ENCODE measurements around the gene ZBTB20. TPM values are rescaled to one million over a fixed set of nuclear protein-coding genes. Genes with fewer than 3 reads are reported as not detected.

ZBTB20 gene
- total and polyA plus RNA-seq, 2 donors from 2014 or later = 0.99 to 142 TPM

DNA sequence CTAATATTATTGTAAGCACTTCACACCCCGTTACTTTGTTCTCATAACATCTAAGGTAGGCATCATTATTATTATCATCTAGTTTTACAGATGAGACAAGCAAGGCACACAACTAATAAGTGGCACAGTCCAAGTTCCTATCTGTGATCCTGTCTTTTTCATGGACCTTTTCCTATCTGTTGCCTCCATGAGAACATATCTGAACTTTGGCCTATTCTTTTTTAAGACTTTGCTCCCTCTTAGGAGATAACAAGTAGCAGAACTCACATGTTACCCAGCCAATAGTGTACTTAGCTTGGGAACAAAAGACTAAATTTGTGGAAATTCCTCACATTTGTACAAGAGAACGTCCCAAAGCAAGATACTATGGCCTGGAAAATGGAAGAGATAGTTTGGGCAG is 680.8 kb downstream of the ZBTB20 start:
- no peaks in the 10 kb centered on the region for H3K36me3 ChIP-seq (ENCODE audit: control insufficient read depth in 2 of 3, insufficient read depth in 3 of 3, low read length in 3 of 3)
- DNase-seq = no peak
- no peak overlapping the region for H3K27ac ChIP-seq (ENCODE audit: low read depth in 2 of 2, low read length in 2 of 2)
- no peaks in the 10 kb centered on the region for H3K9me3 ChIP-seq (ENCODE audit: control insufficient read depth in 2 of 3, insufficient read depth in 1 of 3, low read length in 3 of 3)
- H3K27me3 ChIP-seq (ENCODE audit: control insufficient read depth, insufficient read depth, low read length) = no peaks in the 10 kb centered on the region
- no peak overlapping the region for H3K9ac ChIP-seq (ENCODE audit: low read length in 3 of 3)
- FAIRE-seq = no peak
- no peak overlapping the region for H3K4me3 ChIP-seq (ENCODE audit: low read length in 3 of 3)
- intact Hi-C loops (cut with DNase I) = no loop called here
- peaks cover 0 to 3% (median 0%) of the 10 kb centered on the region in 3 donors for H3K4me1 ChIP-seq (ENCODE audit: control insufficient read depth in 2 of 3, insufficient read depth in 2 of 3, low read depth in 1 of 3, low read length in 3 of 3)
- TF ChIP-seq CTCF (IDR thresholded peaks at IDR 0.05; ENCODE audit: borderline replicate concordance, extremely low read depth, insufficient read depth) = no peak

DNA sequence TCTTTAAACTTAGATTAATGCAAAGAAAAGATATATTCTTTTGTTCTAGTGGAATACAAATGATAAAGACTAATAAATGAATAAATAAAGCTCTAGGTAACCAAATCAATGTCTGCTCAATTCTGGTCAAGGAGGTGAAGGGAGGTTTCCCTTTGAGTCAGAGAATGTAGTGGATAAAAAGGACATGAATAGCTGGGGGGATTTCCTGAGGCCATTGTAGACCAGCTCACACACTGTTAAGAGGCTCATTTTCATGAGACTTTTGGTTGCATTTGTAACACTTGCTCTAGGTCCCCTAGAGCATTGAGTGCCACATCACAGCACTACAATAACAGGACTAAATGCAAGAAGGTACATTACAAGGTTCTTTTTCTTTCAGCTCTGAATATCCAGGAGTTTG is 682.5 kb downstream of the ZBTB20 start:
- no peak for TF ChIP-seq CTCF (IDR thresholded peaks at IDR 0.05; ENCODE audit: borderline replicate concordance, extremely low read depth, insufficient read depth)
- no peaks in the 10 kb centered on the region for H3K36me3 ChIP-seq (ENCODE audit: control insufficient read depth in 2 of 3, insufficient read depth in 3 of 3, low read length in 3 of 3)

DNA sequence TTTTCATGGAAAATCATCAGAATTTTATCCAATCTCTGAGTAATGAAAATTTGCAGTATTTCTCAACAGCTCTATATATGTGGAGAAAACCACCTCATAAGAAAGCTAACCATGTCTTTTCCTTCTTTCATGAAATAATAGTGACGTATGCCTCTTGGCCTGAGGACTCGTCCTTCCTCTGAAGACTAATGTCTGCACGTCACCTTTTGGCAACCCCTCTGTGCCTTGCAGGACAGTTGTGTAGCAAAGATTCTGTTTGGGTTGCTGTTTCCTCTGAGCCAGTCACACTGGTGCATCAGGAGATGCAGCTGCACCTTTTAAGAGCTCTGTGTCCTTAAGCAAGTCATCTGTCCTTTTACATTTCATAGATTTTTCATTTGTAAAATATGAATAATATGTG is 684.3 kb downstream of the ZBTB20 start:
- Histone ChIP-seq H3K27ac (ENCODE audit: low read depth in 2 of 2, low read length in 2 of 2) (no peak overlapping the region), H3K4me3 (ENCODE audit: low read length in 3 of 3) (no peak overlapping the region), H3K36me3 (ENCODE audit: control insufficient read depth in 2 of 3, insufficient read depth in 3 of 3, low read length in 3 of 3) (no peaks in the 10 kb centered on the region), H3K9me3 (ENCODE audit: control insufficient read depth in 2 of 3, insufficient read depth in 1 of 3, low read length in 3 of 3) (no peaks in the 10 kb centered on the region), H3K27me3 (ENCODE audit: control insufficient read depth, insufficient read depth, low read length) (no peaks in the 10 kb centered on the region), H3K9ac (ENCODE audit: low read length in 3 of 3) (no peak overlapping the region), H3K4me1 (ENCODE audit: control insufficient read depth in 2 of 3, insufficient read depth in 2 of 3, low read depth in 1 of 3, low read length in 3 of 3) (peaks cover 0 to 3% (median 2%) of the 10 kb centered on the region in 3 donors)
- TF ChIP-seq CTCF (IDR thresholded peaks at IDR 0.05; ENCODE audit: borderline replicate concordance, extremely low read depth, insufficient read depth) = no peak
- no peak for DNase-seq
- no peak for FAIRE-seq
- intact Hi-C loops (cut with DNase I) = no loop called here

More for the DNA sequence above, 682.5 kb downstream of the ZBTB20 start:
- DNase-seq (no peak), FAIRE-seq (no peak)
- H3K4me3 ChIP-seq (ENCODE audit: low read length in 3 of 3) = no peak overlapping the region
- H3K4me1 ChIP-seq (ENCODE audit: control insufficient read depth in 2 of 3, insufficient read depth in 2 of 3, low read depth in 1 of 3, low read length in 3 of 3) = peaks cover 0 to 3% (median 0%) of the 10 kb centered on the region in 3 donors
- H3K27ac ChIP-seq (ENCODE audit: low read depth in 2 of 2, low read length in 2 of 2) = no peak overlapping the region
- no peaks in the 10 kb centered on the region for H3K27me3 ChIP-seq (ENCODE audit: control insufficient read depth, insufficient read depth, low read length)
- intact Hi-C loops (cut with DNase I) = no loop called here
- no peak overlapping the region for H3K9ac ChIP-seq (ENCODE audit: low read length in 3 of 3)
- H3K9me3 ChIP-seq (ENCODE audit: control insufficient read depth in 2 of 3, insufficient read depth in 1 of 3, low read length in 3 of 3) = no peaks in the 10 kb centered on the region

DNA sequence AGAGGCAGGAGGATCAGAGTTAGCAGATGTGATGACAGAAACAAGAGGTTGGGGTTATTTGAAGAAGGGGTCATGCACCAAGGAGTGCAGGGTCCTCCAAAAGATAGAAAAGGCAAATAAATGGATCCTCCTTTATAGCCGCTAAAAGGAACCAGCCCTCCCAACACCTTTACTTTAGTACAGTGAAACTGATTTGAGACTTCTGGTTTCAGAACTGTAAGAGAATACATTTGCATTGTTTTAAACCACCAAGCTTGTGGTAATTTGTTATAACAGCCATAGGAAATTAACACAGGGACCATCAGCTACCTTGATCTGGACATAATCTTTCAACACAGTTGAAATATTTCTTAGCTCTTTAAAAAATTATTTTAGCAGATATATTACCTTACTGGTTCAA is 686.6 kb downstream of the ZBTB20 start:
- intact Hi-C loops (cut with DNase I) = no loop called here
- no peak for TF ChIP-seq CTCF (IDR thresholded peaks at IDR 0.05; ENCODE audit: borderline replicate concordance, extremely low read depth, insufficient read depth)
- no peak for FAIRE-seq

More for the DNA sequence above, 686.6 kb downstream of the ZBTB20 start:
- Histone ChIP-seq H3K4me3 (ENCODE audit: low read length in 3 of 3) (no peak overlapping the region), H3K36me3 (ENCODE audit: control insufficient read depth in 2 of 3, insufficient read depth in 3 of 3, low read length in 3 of 3) (no peaks in the 10 kb centered on the region), H3K4me1 (ENCODE audit: control insufficient read depth in 2 of 3, insufficient read depth in 2 of 3, low read depth in 1 of 3, low read length in 3 of 3) (peaks cover 0 to 4% (median 4%) of the 10 kb centered on the region in 3 donors), H3K27me3 (ENCODE audit: control insufficient read depth, insufficient read depth, low read length) (no peaks in the 10 kb centered on the region), H3K9ac (ENCODE audit: low read length in 3 of 3) (no peak overlapping the region), H3K27ac (ENCODE audit: low read depth in 2 of 2, low read length in 2 of 2) (no peak overlapping the region), H3K9me3 (ENCODE audit: control insufficient read depth in 2 of 3, insufficient read depth in 1 of 3, low read length in 3 of 3) (no peaks in the 10 kb centered on the region)
- no peak for DNase-seq

Data from kidney (tissue), 14 donors.